HCT116 (cell line): ENCODE measurements around the gene PDE7B.

ENCODE experiments used
- ATF3 ChIP-seq: IDR thresholded peaks from 2 replicates; pipeline ENCODE4 v1.6.1; 2012
- CEBPB ChIP-seq: IDR thresholded peaks from 2 replicates; pipeline ENCODE4 v1.6.1; 2012; ENCODE audit warnings: low read depth
- EZH2 ChIP-seq: fragments of 200-600 bp; sonication (generic); IDR thresholded peaks from 2 replicates; pipeline ENCODE4 v1.6.1; 2017; ENCODE audit warnings: antibody characterized with exemption, mixed run types
- POLR2A ChIP-seq: IDR thresholded peaks from 2 replicates; pipeline ENCODE4 v1.7.0; 2011; ENCODE audit warnings: borderline replicate concordance; ENCODE audit not compliant: insufficient read depth, insufficient read length; ENCODE audit errors: extremely low read depth
- POLR2AphosphoS5 ChIP-seq: IDR thresholded peaks from 2 replicates; pipeline ENCODE4 v1.6.1; 2011; ENCODE audit warnings: mild to moderate bottlenecking, low read depth, low read length, moderate library complexity
- RAD21 ChIP-seq: IDR thresholded peaks from 2 replicates; pipeline ENCODE4 v1.6.1; 2012; ENCODE audit warnings: low read depth, mild to moderate bottlenecking
- SIN3A ChIP-seq: IDR thresholded peaks from 2 replicates; pipeline ENCODE4 v1.6.1; 2012; ENCODE audit warnings: low read depth
- SP1 ChIP-seq: IDR thresholded peaks from 2 replicates; pipeline ENCODE4 v1.6.1; 2012; ENCODE audit warnings: low read depth
- ZFX ChIP-seq: fragments of 450-650 bp; IDR thresholded peaks from 2 replicates; pipeline ENCODE4 v1.6.1; 2017
- TF ChIP-seq, protein P1 (sequence below), 3 experiments: fragments of 200-600 bp in 1 of 3; sonication (generic) in 1 of 3; IDR thresholded peaks in 2 of 3; conservative IDR thresholded peaks in 1 of 3; 2 replicates each; pipeline ENCODE4 v1.5.1; 2012 to 2017; ENCODE audit warnings: low read depth in 2 of 3, low read length in 2 of 3, antibody characterized with exemption in 1 of 3, borderline replicate concordance in 1 of 3, control low read depth in 1 of 3, mild to moderate bottlenecking in 1 of 3, mixed read lengths in 1 of 3, mixed run types in 1 of 3, moderate library complexity in 1 of 3; ENCODE audit not compliant: insufficient read depth in 1 of 3
- TF ChIP-seq, protein P2 (sequence below): IDR thresholded peaks from 2 replicates; pipeline ENCODE4 v1.6.1; 2012; ENCODE audit warnings: low read depth

GRCh38 chr6:135983093-135983492 lies 131.6 kb downstream of the PDE7B start:
- TF ChIP-seq POLR2A: no peak
- TF ChIP-seq CEBPB: no peak
- no peak for TF ChIP-seq POLR2AphosphoS5
- TF ChIP-seq, protein P1, sequence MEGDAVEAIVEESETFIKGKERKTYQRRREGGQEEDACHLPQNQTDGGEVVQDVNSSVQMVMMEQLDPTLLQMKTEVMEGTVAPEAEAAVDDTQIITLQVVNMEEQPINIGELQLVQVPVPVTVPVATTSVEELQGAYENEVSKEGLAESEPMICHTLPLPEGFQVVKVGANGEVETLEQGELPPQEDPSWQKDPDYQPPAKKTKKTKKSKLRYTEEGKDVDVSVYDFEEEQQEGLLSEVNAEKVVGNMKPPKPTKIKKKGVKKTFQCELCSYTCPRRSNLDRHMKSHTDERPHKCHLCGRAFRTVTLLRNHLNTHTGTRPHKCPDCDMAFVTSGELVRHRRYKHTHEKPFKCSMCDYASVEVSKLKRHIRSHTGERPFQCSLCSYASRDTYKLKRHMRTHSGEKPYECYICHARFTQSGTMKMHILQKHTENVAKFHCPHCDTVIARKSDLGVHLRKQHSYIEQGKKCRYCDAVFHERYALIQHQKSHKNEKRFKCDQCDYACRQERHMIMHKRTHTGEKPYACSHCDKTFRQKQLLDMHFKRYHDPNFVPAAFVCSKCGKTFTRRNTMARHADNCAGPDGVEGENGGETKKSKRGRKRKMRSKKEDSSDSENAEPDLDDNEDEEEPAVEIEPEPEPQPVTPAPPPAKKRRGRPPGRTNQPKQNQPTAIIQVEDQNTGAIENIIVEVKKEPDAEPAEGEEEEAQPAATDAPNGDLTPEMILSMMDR (IDR thresholded peaks at IDR 0.05 in 2 of 3, conservative IDR thresholded peaks at IDR 0.05 in 1 of 3; ENCODE audit: borderline replicate concordance in 1 of 3, insufficient read depth in 1 of 3, low read depth in 2 of 3, low read length in 2 of 3): no peak
- no peak for TF ChIP-seq EZH2
- TF ChIP-seq RAD21: no peak
- TF ChIP-seq, protein P2, sequence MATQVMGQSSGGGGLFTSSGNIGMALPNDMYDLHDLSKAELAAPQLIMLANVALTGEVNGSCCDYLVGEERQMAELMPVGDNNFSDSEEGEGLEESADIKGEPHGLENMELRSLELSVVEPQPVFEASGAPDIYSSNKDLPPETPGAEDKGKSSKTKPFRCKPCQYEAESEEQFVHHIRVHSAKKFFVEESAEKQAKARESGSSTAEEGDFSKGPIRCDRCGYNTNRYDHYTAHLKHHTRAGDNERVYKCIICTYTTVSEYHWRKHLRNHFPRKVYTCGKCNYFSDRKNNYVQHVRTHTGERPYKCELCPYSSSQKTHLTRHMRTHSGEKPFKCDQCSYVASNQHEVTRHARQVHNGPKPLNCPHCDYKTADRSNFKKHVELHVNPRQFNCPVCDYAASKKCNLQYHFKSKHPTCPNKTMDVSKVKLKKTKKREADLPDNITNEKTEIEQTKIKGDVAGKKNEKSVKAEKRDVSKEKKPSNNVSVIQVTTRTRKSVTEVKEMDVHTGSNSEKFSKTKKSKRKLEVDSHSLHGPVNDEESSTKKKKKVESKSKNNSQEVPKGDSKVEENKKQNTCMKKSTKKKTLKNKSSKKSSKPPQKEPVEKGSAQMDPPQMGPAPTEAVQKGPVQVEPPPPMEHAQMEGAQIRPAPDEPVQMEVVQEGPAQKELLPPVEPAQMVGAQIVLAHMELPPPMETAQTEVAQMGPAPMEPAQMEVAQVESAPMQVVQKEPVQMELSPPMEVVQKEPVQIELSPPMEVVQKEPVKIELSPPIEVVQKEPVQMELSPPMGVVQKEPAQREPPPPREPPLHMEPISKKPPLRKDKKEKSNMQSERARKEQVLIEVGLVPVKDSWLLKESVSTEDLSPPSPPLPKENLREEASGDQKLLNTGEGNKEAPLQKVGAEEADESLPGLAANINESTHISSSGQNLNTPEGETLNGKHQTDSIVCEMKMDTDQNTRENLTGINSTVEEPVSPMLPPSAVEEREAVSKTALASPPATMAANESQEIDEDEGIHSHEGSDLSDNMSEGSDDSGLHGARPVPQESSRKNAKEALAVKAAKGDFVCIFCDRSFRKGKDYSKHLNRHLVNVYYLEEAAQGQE: no peak
- no peak for TF ChIP-seq ZFX
- TF ChIP-seq SP1: no peak
- no peak for TF ChIP-seq SIN3A
- no peak for TF ChIP-seq ATF3
